ENCODE measurements around the gene GAL3ST2. TPM values are rescaled to one million over a fixed set of nuclear protein-coding genes. Genes with fewer than 3 reads are reported as not detected.
"Not testable (repeated sequence)": the region's sequence is repeated elsewhere in the genome, so short reads cannot be mapped to it uniquely, and the experiment has no call there.

GAL3ST2 gene
- total RNA-seq, 2 experiments from 2014 or later: 0.22 to 0.43 TPM

GRCh38 chr2:241823531-241824437, 47.2 kb downstream of the GAL3ST2 start:
- not testable (repeated sequence) for ATAC-seq (ENCODE audit: low read depth)

GRCh38 chr2:241827394-241827793, 50.8 kb downstream of the GAL3ST2 start:
- peak overlapping the region; percentile 8 for H3K27ac Mint-ChIP-seq
- peaks cover 27% of the 10 kb centered on the region for H3K27me3 Mint-ChIP-seq
- no peak overlapping the region for H3K4me3 Mint-ChIP-seq
- DNase-seq (no peak), ATAC-seq (ENCODE audit: low read depth) (no peak)
- peaks cover 21% of the 10 kb centered on the region for H3K4me1 Mint-ChIP-seq
- H3K36me3 Mint-ChIP-seq: peaks cover 5% of the 10 kb centered on the region
- peaks cover 30% of the 10 kb centered on the region for H3K9me3 Mint-ChIP-seq
- POLR2A ChIA-PET: no interaction called here

More at GRCh38 chr2:241823531-241824437, 47.2 kb downstream of the GAL3ST2 start:
- H3K27me3 Mint-ChIP-seq: peaks cover 14% of the 10 kb centered on the region
- peak overlapping the region; percentile 33 for H3K27ac Mint-ChIP-seq
- H3K4me3 Mint-ChIP-seq, POLR2A ChIA-PET, H3K36me3 Mint-ChIP-seq: not testable (repeated sequence)
- DNase-seq: peak; percentile 27
- H3K9me3 Mint-ChIP-seq: peaks cover 27% of the 10 kb centered on the region
- peaks cover 27% of the 10 kb centered on the region for H3K4me1 Mint-ChIP-seq

- Mint-ChIP-seq H3K27ac (no peak overlapping the region), H3K4me3 (no peak overlapping the region), H3K36me3 (no peaks in the 10 kb centered on the region), H3K27me3 (peaks cover 51% of the 10 kb centered on the region), H3K4me1 (peaks cover 8% of the 10 kb centered on the region), H3K9me3 (peaks cover 4% of the 10 kb centered on the region)
- POLR2A ChIA-PET: no interaction called here
- DNase-seq: no peak
- ATAC-seq (ENCODE audit: low read depth): no peak
These were observed 56.6 kb downstream of the GAL3ST2 start for GRCh38 chr2:241833101-241833663.

- H3K4me1 Mint-ChIP-seq: peaks cover 11% of the 10 kb centered on the region
- H3K4me3 Mint-ChIP-seq; POLR2A ChIA-PET; H3K9me3 Mint-ChIP-seq; ATAC-seq (ENCODE audit: low read depth); H3K36me3 Mint-ChIP-seq; DNase-seq; H3K27ac Mint-ChIP-seq: not testable (repeated sequence)
- peaks cover 54% of the 10 kb centered on the region for H3K27me3 Mint-ChIP-seq
These were observed 57.3 kb downstream of the GAL3ST2 start for GRCh38 chr2:241833756-241834526.

GRCh38 chr2:241834527-241835210, 58.0 kb downstream of the GAL3ST2 start:
- peaks cover 59% of the 10 kb centered on the region for H3K27me3 Mint-ChIP-seq
- H3K36me3 Mint-ChIP-seq: no peaks in the 10 kb centered on the region
- no peak for DNase-seq
- H3K4me3 Mint-ChIP-seq: no peak overlapping the region
- H3K4me1 Mint-ChIP-seq: peaks cover 11% of the 10 kb centered on the region
- ATAC-seq (ENCODE audit: low read depth): no peak
- H3K9me3 Mint-ChIP-seq: peaks cover 3% of the 10 kb centered on the region
- POLR2A ChIA-PET: no interaction called here
- no peak overlapping the region for H3K27ac Mint-ChIP-seq

- peaks cover 55% of the 10 kb centered on the region for H3K27me3 Mint-ChIP-seq
- H3K4me1 Mint-ChIP-seq: peaks cover 11% of the 10 kb centered on the region
- peaks cover 3% of the 10 kb centered on the region for H3K9me3 Mint-ChIP-seq
- H3K36me3 Mint-ChIP-seq: no peaks in the 10 kb centered on the region
- ATAC-seq (ENCODE audit: low read depth): no peak
- no peak overlapping the region for H3K4me3 Mint-ChIP-seq
- POLR2A ChIA-PET: no interaction called here
- DNase-seq: no peak
- no peak overlapping the region for H3K27ac Mint-ChIP-seq
These were observed 59.0 kb downstream of the GAL3ST2 start for GRCh38 chr2:241835611-241836010.

- no peak for DNase-seq
- Mint-ChIP-seq H3K9me3 (peaks cover 1% of the 10 kb centered on the region), H3K4me3 (no peak overlapping the region), H3K4me1 (peaks cover 11% of the 10 kb centered on the region), H3K36me3 (no peaks in the 10 kb centered on the region), H3K27me3 (peaks cover 50% of the 10 kb centered on the region), H3K27ac (no peak overlapping the region)
- ATAC-seq (ENCODE audit: low read depth): no peak
- POLR2A ChIA-PET: no interaction called here
These were observed 59.7 kb downstream of the GAL3ST2 start for GRCh38 chr2:241836292-241836691.

- Mint-ChIP-seq H3K4me1 (peaks cover 11% of the 10 kb centered on the region), H3K27me3 (peaks cover 51% of the 10 kb centered on the region)
These were observed 60.8 kb downstream of the GAL3ST2 start for GRCh38 chr2:241837197-241837965.

GRCh38 chr2:241841181-241842066, 64.8 kb downstream of the GAL3ST2 start:
- Mint-ChIP-seq H3K9me3 (no peaks in the 10 kb centered on the region), H3K27me3 (peaks cover 38% of the 10 kb centered on the region), H3K4me1 (peaks cover 22% of the 10 kb centered on the region), H3K4me3 (no peak overlapping the region), H3K27ac (no peak overlapping the region), H3K36me3 (no peaks in the 10 kb centered on the region)
- ATAC-seq (ENCODE audit: low read depth) (no peak), DNase-seq (no peak)
- POLR2A ChIA-PET: no interaction called here

More at GRCh38 chr2:241837197-241837965, 60.8 kb downstream of the GAL3ST2 start:
- Mint-ChIP-seq H3K36me3 (no peaks in the 10 kb centered on the region), H3K9me3 (no peaks in the 10 kb centered on the region), H3K27ac (no peak overlapping the region), H3K4me3 (no peak overlapping the region)
- DNase-seq: no peak
- POLR2A ChIA-PET: no interaction called here
- ATAC-seq (ENCODE audit: low read depth): no peak

GRCh38 chr2:241842067-241842415, 65.4 kb downstream of the GAL3ST2 start:
- Mint-ChIP-seq H3K36me3 (no peaks in the 10 kb centered on the region), H3K9me3 (no peaks in the 10 kb centered on the region), H3K4me3 (no peak overlapping the region), H3K27me3 (peaks cover 34% of the 10 kb centered on the region), H3K4me1 (peaks cover 22% of the 10 kb centered on the region), H3K27ac (no peak overlapping the region)
- POLR2A ChIA-PET: interaction anchor here (0.6 kb wide), 1 partner anchor 54 kb away, joined by 5 read pairs; no protein-coding TSS in a partner anchor
- ATAC-seq (ENCODE audit: low read depth): no peak
- no peak for DNase-seq

GRCh38 chr2:241842620-241843211, 66.1 kb downstream of the GAL3ST2 start:
- no peaks in the 10 kb centered on the region for H3K9me3 Mint-ChIP-seq
- peak overlapping the region; percentile 75 for H3K4me3 Mint-ChIP-seq
- peaks cover 27% of the 10 kb centered on the region for H3K27me3 Mint-ChIP-seq
- H3K4me1 Mint-ChIP-seq: peaks cover 22% of the 10 kb centered on the region
- H3K36me3 Mint-ChIP-seq: no peaks in the 10 kb centered on the region
- peak; percentile 64 for DNase-seq
- POLR2A ChIA-PET: interaction anchor here (0.6 kb wide), 1 partner anchor 55 kb away, joined by 5 read pairs; no protein-coding TSS in a partner anchor
- ATAC-seq (ENCODE audit: low read depth): peak; percentile 53
- peak overlapping the region; percentile 1 for H3K27ac Mint-ChIP-seq

Data from activated naive CD8-positive, alpha-beta T cell treated with anti-CD3 and anti-CD28 coated beads, Interleukin-2, amount 10 ng/mL, durations not matched to agents 7 days and 5 days (primary cell).